Measurements from ENCODE around the gene ARHGAP23. TPM values are rescaled to one million over a fixed set of nuclear protein-coding genes. Genes with fewer than 3 reads are reported as not detected.

The ARHGAP23 gene
- polyA plus RNA-seq, 3 donors: 0.03 to 0.21 (median 0.09) TPM

DNA sequence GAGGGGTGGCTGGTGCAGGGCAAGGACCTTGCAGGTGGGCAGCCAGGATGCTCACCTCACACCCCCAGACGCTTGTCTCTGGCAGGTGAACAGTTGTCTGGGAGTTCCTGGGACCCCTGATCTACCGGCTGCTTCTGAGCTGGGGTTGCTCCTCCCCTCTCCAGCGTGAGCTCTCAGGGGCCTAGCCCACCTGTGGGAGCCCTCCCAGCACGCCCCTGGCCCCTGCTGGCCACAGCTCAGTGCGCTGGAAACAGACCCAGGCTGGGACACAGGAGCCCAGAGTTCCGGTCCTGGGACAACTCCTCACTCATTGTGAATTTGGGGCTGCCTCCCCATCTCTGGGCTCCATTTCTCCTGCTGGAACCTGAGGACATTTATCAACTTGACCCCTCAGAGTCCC is 30.3 kb downstream of the ARHGAP23 start:
- Mint-ChIP-seq H3K36me3 (peaks cover under 1 to 2% of the 10 kb centered on the region in 2 donors), H3K27me3 (ENCODE audit: low read depth in 3 of 3) (peaks cover 14 to 16% (median 15%) of the 10 kb centered on the region in 3 donors), H3K4me3 (no peak overlapping the region), H3K27ac (no peak overlapping the region), H3K9me3 (peaks cover 0 to 4% (median 0%) of the 10 kb centered on the region in 7 donors), H3K4me1 (peaks cover 2% of the 10 kb centered on the region)
- no peak overlapping the region for H3K27ac ChIP-seq (ENCODE audit: low read depth in 1 of 2, low read length in 2 of 2)
- no peak overlapping the region for H3K4me3 ChIP-seq (replicated peaks in 1 of 3; ENCODE audit: low read depth in 2 of 3, low read length in 3 of 3)
- intact Hi-C loops (cut with micrococcal nuclease): no loop called here
- no peaks in the 10 kb centered on the region for H4K20me1 ChIP-seq (ENCODE audit: insufficient read depth, low read length)
- no peaks in the 10 kb centered on the region for H3K36me3 ChIP-seq (replicated peaks in 1 of 2; ENCODE audit: control insufficient read depth in 1 of 2, insufficient read depth in 2 of 2, low read length in 2 of 2)
- H3K4me1 ChIP-seq (ENCODE audit: control insufficient read depth in 1 of 2, insufficient read depth in 2 of 2, low read length in 2 of 2): no peaks in the 10 kb centered on the region
- H3K9me3 ChIP-seq (replicated peaks in 1 of 2; ENCODE audit: control insufficient read depth in 1 of 2, insufficient read depth in 1 of 2, low read length in 2 of 2): no peaks in the 10 kb centered on the region
- TF ChIP-seq, protein P1, sequence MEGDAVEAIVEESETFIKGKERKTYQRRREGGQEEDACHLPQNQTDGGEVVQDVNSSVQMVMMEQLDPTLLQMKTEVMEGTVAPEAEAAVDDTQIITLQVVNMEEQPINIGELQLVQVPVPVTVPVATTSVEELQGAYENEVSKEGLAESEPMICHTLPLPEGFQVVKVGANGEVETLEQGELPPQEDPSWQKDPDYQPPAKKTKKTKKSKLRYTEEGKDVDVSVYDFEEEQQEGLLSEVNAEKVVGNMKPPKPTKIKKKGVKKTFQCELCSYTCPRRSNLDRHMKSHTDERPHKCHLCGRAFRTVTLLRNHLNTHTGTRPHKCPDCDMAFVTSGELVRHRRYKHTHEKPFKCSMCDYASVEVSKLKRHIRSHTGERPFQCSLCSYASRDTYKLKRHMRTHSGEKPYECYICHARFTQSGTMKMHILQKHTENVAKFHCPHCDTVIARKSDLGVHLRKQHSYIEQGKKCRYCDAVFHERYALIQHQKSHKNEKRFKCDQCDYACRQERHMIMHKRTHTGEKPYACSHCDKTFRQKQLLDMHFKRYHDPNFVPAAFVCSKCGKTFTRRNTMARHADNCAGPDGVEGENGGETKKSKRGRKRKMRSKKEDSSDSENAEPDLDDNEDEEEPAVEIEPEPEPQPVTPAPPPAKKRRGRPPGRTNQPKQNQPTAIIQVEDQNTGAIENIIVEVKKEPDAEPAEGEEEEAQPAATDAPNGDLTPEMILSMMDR (IDR thresholded peaks at IDR 0.05): no peak
- no peaks in the 10 kb centered on the region for H3K79me2 ChIP-seq (ENCODE audit: insufficient read depth, low read length)
- H3K9ac ChIP-seq (ENCODE audit: insufficient read depth, low read length, poor library complexity, severe bottlenecking): no peak overlapping the region
- no peak overlapping the region for H3K4me2 ChIP-seq (replicated peaks; ENCODE audit: extremely low read depth, low read length, poor library complexity, severe bottlenecking)
- no peak for DNase-seq
- H3K27me3 ChIP-seq (ENCODE audit: control insufficient read depth in 2 of 2, insufficient read depth in 2 of 2, low read length in 2 of 2): peaks cover 0 to 9% of the 10 kb centered on the region in 2 donors
- 96% methylated on average over 6 of the region's 6 CpGs for WGBS (ENCODE audit: insufficient coverage)
- H2AFZ ChIP-seq (ENCODE audit: insufficient read depth, low read depth, low read length, poor library complexity, severe bottlenecking): no peak overlapping the region

- H3K27ac ChIP-seq (ENCODE audit: low read depth in 1 of 2, low read length in 2 of 2): no peak overlapping the region
- Mint-ChIP-seq H3K4me1 (no peaks in the 10 kb centered on the region), H3K36me3 (peaks cover 6 to 9% of the 10 kb centered on the region in 2 donors), H3K9me3 (no peaks in the 10 kb centered on the region), H3K4me3 (no peak overlapping the region), H3K27ac (no peak overlapping the region), H3K27me3 (ENCODE audit: low read depth in 3 of 3) (peaks cover 8 to 10% (median 9%) of the 10 kb centered on the region in 3 donors)
- H3K4me1 ChIP-seq (ENCODE audit: control insufficient read depth in 1 of 2, insufficient read depth in 2 of 2, low read length in 2 of 2): no peaks in the 10 kb centered on the region
- DNase-seq: no peak
- WGBS (ENCODE audit: insufficient coverage): 83% methylated on average over 6 of the region's 6 CpGs
- no peaks in the 10 kb centered on the region for H3K36me3 ChIP-seq (replicated peaks in 1 of 2; ENCODE audit: control insufficient read depth in 1 of 2, insufficient read depth in 2 of 2, low read length in 2 of 2)
- H3K9me3 ChIP-seq (replicated peaks in 1 of 2; ENCODE audit: control insufficient read depth in 1 of 2, insufficient read depth in 1 of 2, low read length in 2 of 2): no peaks in the 10 kb centered on the region
- H3K4me3 ChIP-seq (replicated peaks in 1 of 3; ENCODE audit: low read depth in 2 of 3, low read length in 3 of 3): no peak overlapping the region
- no peak overlapping the region for H2AFZ ChIP-seq (ENCODE audit: insufficient read depth, low read depth, low read length, poor library complexity, severe bottlenecking)
- H4K20me1 ChIP-seq (ENCODE audit: insufficient read depth, low read length): no peaks in the 10 kb centered on the region
- no peak overlapping the region for H3K9ac ChIP-seq (ENCODE audit: insufficient read depth, low read length, poor library complexity, severe bottlenecking)
- TF ChIP-seq, protein P1 (IDR thresholded peaks at IDR 0.05): no peak
- H3K4me2 ChIP-seq (replicated peaks; ENCODE audit: extremely low read depth, low read length, poor library complexity, severe bottlenecking): no peak overlapping the region
- intact Hi-C loops (cut with micrococcal nuclease): no loop called here
- H3K27me3 ChIP-seq (ENCODE audit: control insufficient read depth in 2 of 2, insufficient read depth in 2 of 2, low read length in 2 of 2): peaks cover 0 to 3% of the 10 kb centered on the region in 2 donors
- no peaks in the 10 kb centered on the region for H3K79me2 ChIP-seq (ENCODE audit: insufficient read depth, low read length)
These were observed 31.3 kb downstream of the ARHGAP23 start for GRCh38 chr17:38459567-38459966.
